ENCODE measurements around the gene FSD1L. TPM values are rescaled to one million over a fixed set of nuclear protein-coding genes. Genes with fewer than 3 reads are reported as not detected.
A peak's percentile ranks its signal among the peaks of the same experiment; 100 is the strongest.

The FSD1L gene
- total RNA-seq, 1 donor: 6.5 TPM

DNA sequence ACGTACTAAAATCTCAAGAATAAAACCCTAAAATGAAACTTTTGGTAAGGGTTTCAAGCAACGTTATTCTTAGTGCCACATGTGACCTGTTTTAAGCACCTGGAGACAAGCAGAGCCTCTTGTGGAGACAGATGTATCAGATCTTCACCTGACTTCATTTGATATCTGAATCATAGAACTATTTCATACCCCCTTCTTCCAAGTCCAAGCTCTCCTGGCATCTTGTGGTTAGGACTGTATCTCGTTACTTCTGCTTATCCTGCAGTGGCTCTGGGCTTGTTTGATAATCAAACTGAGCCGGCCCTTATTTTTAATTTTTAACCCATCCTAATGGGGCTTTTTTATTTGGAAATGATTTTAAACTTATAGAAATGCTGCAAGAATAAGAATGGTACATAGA, 11.1 kb upstream of the FSD1L start:
- no peak overlapping the region for H3K27ac ChIP-seq (ENCODE audit: low read depth, low read length)
- no peak overlapping the region for H2AFZ ChIP-seq (ENCODE audit: low read length)
- H3K4me2 ChIP-seq (ENCODE audit: insufficient read depth, low read length): no peak overlapping the region
- DNase-seq (ENCODE audit: insufficient read length, low spot score, missing footprints): no peak
- H3K4me3 ChIP-seq (ENCODE audit: insufficient read depth, low read length): no peak overlapping the region
- no peaks in the 10 kb centered on the region for H3K36me3 ChIP-seq (ENCODE audit: insufficient read depth, low read length)
- TF ChIP-seq, protein P1, sequence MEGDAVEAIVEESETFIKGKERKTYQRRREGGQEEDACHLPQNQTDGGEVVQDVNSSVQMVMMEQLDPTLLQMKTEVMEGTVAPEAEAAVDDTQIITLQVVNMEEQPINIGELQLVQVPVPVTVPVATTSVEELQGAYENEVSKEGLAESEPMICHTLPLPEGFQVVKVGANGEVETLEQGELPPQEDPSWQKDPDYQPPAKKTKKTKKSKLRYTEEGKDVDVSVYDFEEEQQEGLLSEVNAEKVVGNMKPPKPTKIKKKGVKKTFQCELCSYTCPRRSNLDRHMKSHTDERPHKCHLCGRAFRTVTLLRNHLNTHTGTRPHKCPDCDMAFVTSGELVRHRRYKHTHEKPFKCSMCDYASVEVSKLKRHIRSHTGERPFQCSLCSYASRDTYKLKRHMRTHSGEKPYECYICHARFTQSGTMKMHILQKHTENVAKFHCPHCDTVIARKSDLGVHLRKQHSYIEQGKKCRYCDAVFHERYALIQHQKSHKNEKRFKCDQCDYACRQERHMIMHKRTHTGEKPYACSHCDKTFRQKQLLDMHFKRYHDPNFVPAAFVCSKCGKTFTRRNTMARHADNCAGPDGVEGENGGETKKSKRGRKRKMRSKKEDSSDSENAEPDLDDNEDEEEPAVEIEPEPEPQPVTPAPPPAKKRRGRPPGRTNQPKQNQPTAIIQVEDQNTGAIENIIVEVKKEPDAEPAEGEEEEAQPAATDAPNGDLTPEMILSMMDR (IDR thresholded peaks at IDR 0.05; ENCODE audit: extremely low read depth, low read depth, low read length): no peak
- H3K79me2 ChIP-seq (ENCODE audit: insufficient read depth, low read length): no peaks in the 10 kb centered on the region
- H3K9me3 ChIP-seq (ENCODE audit: low read depth, low read length): no peaks in the 10 kb centered on the region
- H3K4me1 ChIP-seq (ENCODE audit: insufficient read depth, low read length): peaks cover 8% of the 10 kb centered on the region
- no peaks in the 10 kb centered on the region for H3K27me3 ChIP-seq (ENCODE audit: insufficient read depth, low read length)
- H4K20me1 ChIP-seq (ENCODE audit: insufficient read depth, low read length): no peaks in the 10 kb centered on the region

DNA sequence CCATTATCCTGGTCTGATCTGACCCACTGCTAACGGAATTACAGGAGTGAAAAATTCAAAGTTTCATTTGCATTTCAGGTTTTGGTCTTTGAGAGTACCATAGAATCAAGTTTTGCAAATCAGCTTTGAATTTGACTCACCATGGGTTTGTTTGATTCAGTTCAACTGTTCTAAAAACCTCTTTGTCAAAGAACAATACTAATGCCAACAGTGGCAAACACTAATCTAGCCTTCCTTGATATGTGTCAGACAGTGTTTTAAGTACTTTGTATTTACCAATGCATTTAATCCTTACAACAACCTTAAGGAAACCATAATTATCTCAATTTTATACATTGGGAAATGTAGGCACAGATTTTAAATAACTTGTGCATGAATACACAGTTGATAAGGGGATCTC, 10.1 kb upstream of the FSD1L start:
- Histone ChIP-seq H3K4me1 (ENCODE audit: insufficient read depth, low read length) (peaks cover 8% of the 10 kb centered on the region), H2AFZ (ENCODE audit: low read length) (no peak overlapping the region), H3K79me2 (ENCODE audit: insufficient read depth, low read length) (no peaks in the 10 kb centered on the region), H3K27ac (ENCODE audit: low read depth, low read length) (no peak overlapping the region), H3K27me3 (ENCODE audit: insufficient read depth, low read length) (no peaks in the 10 kb centered on the region), H3K9me3 (ENCODE audit: low read depth, low read length) (no peaks in the 10 kb centered on the region), H3K4me3 (ENCODE audit: insufficient read depth, low read length) (no peak overlapping the region), H3K36me3 (ENCODE audit: insufficient read depth, low read length) (no peaks in the 10 kb centered on the region), H4K20me1 (ENCODE audit: insufficient read depth, low read length) (no peaks in the 10 kb centered on the region), H3K4me2 (ENCODE audit: insufficient read depth, low read length) (no peak overlapping the region)
- TF ChIP-seq, protein P1 (IDR thresholded peaks at IDR 0.05; ENCODE audit: extremely low read depth, low read depth, low read length): no peak
- DNase-seq (ENCODE audit: insufficient read length, low spot score, missing footprints): no peak

DNA sequence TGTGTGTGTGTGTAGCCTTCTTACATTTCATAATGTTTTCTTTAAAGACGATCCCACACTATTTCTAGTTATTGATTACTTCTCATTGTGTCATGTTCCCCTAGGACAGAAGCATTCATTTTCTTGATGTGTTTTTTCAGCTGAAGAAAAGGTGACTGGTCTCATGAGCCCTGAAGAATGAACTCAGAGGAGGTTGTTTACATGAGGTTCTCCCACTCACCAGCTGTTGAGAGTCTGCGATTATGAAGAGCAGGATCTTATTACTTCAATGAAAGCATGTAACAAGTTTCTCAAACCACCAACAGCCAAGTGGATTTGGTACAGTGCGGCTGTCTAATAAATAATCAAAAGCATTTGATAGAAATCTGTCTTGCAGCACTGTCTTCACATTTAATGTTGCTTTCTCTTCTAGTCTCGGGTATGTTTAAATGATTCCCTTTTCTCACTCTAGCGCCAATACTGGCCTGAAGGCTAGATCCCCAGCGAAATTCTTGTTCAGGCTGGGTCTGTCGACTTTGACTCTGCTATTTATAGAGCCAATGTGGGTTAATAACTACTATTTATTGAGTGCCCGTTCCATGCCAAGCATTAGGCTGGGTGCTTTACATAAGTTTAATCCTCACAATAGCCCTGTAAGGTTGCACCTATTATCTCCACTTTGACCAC, 9.6 kb upstream of the FSD1L start:
- Histone ChIP-seq H4K20me1 (ENCODE audit: insufficient read depth, low read length) (no peaks in the 10 kb centered on the region), H3K27me3 (ENCODE audit: insufficient read depth, low read length) (no peaks in the 10 kb centered on the region), H3K4me2 (ENCODE audit: insufficient read depth, low read length) (no peak overlapping the region), H3K4me3 (ENCODE audit: insufficient read depth, low read length) (no peak overlapping the region), H3K9me3 (ENCODE audit: low read depth, low read length) (no peaks in the 10 kb centered on the region), H2AFZ (ENCODE audit: low read length) (peak overlapping the region; percentile 15), H3K36me3 (ENCODE audit: insufficient read depth, low read length) (no peaks in the 10 kb centered on the region), H3K27ac (ENCODE audit: low read depth, low read length) (no peak overlapping the region), H3K79me2 (ENCODE audit: insufficient read depth, low read length) (no peaks in the 10 kb centered on the region), H3K4me1 (ENCODE audit: insufficient read depth, low read length) (peaks cover 8% of the 10 kb centered on the region)
- TF ChIP-seq, protein P1 (IDR thresholded peaks at IDR 0.05; ENCODE audit: extremely low read depth, low read depth, low read length): no peak
- no peak for DNase-seq (ENCODE audit: insufficient read length, low spot score, missing footprints)

DNA sequence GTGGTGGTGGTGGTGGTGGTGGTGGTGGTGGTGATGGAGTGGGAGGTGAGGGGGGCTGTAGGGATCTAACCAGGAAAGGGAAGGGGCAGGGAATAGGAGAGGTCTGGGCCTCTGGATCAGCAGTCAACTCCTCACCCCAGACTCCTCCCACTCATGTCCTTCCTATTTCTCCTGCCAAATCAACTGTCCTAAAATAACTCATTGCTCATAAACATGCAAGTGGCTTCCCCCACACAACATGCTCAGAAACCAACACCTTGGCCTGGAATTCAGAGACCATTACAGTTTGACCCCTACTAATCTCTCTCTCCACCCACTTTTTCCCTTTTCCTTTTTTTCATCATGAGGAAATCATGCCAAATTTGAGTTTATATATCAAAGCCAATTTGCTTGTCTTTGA, 8.4 kb upstream of the FSD1L start:
- TF ChIP-seq, protein P1 (IDR thresholded peaks at IDR 0.05; ENCODE audit: extremely low read depth, low read depth, low read length): no peak
- H3K9me3 ChIP-seq (ENCODE audit: low read depth, low read length): no peaks in the 10 kb centered on the region
- H2AFZ ChIP-seq (ENCODE audit: low read length): no peak overlapping the region
- peaks cover 8% of the 10 kb centered on the region for H3K4me1 ChIP-seq (ENCODE audit: insufficient read depth, low read length)
- H3K27ac ChIP-seq (ENCODE audit: low read depth, low read length): no peak overlapping the region
- no peak for DNase-seq (ENCODE audit: insufficient read length, low spot score, missing footprints)
- no peaks in the 10 kb centered on the region for H3K27me3 ChIP-seq (ENCODE audit: insufficient read depth, low read length)
- H4K20me1 ChIP-seq (ENCODE audit: insufficient read depth, low read length): no peaks in the 10 kb centered on the region
- no peak overlapping the region for H3K4me2 ChIP-seq (ENCODE audit: insufficient read depth, low read length)
- H3K4me3 ChIP-seq (ENCODE audit: insufficient read depth, low read length): no peak overlapping the region
- H3K79me2 ChIP-seq (ENCODE audit: insufficient read depth, low read length): no peaks in the 10 kb centered on the region
- no peaks in the 10 kb centered on the region for H3K36me3 ChIP-seq (ENCODE audit: insufficient read depth, low read length)

Measured in osteoblast (primary cell).